ENCODE data around the gene NCK1.

- TF ChIP-seq EZH2 (IDR thresholded peaks at IDR 0.05; ENCODE audit: borderline replicate concordance) (no peak), CTCF (IDR thresholded peaks at IDR 0.05; ENCODE audit: poor library complexity) (no peak)
Observed at GRCh38 chr3:136954251-136954650, 92.2 kb downstream of the NCK1 start.

Measured in hepatocyte (in vitro differentiated cells).